ENCODE results near the gene IFIT3.

IFIT3 gene

GRCh38 chr10:89344156-89344555 lies 16.4 kb downstream of the IFIT3 start:
- Histone ChIP-seq H4K20me1 (ENCODE audit: insufficient read depth, low read length) (no peaks in the 10 kb centered on the region), H3K4me2 (ENCODE audit: insufficient read depth, low read length) (no peak overlapping the region), H3K4me1 (ENCODE audit: insufficient read depth, low read length) (no peaks in the 10 kb centered on the region), H3K4me3 (ENCODE audit: low read depth in 1 of 2, low read length in 2 of 2) (no peak overlapping the region), H2AFZ (ENCODE audit: low read depth, low read length) (no peak overlapping the region), H3K27me3 (ENCODE audit: insufficient read depth, low read length, poor library complexity) (no peaks in the 10 kb centered on the region), H3K9me3 (ENCODE audit: insufficient read depth, low read length, severe bottlenecking) (no peaks in the 10 kb centered on the region), H3K27ac (ENCODE audit: low read length) (no peak overlapping the region), H3K79me2 (ENCODE audit: insufficient read depth, low read length) (no peaks in the 10 kb centered on the region), H3K9ac (ENCODE audit: low read depth, low read length) (no peak overlapping the region), H3K36me3 (ENCODE audit: insufficient read depth, low read length) (peaks cover 5% of the 10 kb centered on the region; the same call in 1 of the 2 replicates)
- no peak for ATAC-seq (ENCODE audit: insufficient read depth, low read depth)
- no peak for DNase-seq
- TF ChIP-seq EZH2 (IDR thresholded peaks at IDR 0.05; ENCODE audit: borderline replicate concordance, low read depth, low read length, severe bottlenecking), result no peak
- no peak for TF ChIP-seq CTCF (IDR thresholded peaks at IDR 0.05; ENCODE audit: borderline replicate concordance, extremely low read depth, low read length, poor library complexity, severe bottlenecking)

GRCh38 chr10:89345367-89346000 lies 17.7 kb downstream of the IFIT3 start:
- no peak for TF ChIP-seq CTCF (IDR thresholded peaks at IDR 0.05; ENCODE audit: borderline replicate concordance, extremely low read depth, low read length, poor library complexity, severe bottlenecking)
- no peak for TF ChIP-seq EZH2 (IDR thresholded peaks at IDR 0.05; ENCODE audit: borderline replicate concordance, low read depth, low read length, severe bottlenecking)
- H3K9me3 ChIP-seq (ENCODE audit: insufficient read depth, low read length, severe bottlenecking), result no peaks in the 10 kb centered on the region
- H3K79me2 ChIP-seq (ENCODE audit: insufficient read depth, low read length), result no peaks in the 10 kb centered on the region
- H3K9ac ChIP-seq (ENCODE audit: low read depth, low read length), result no peak overlapping the region
- H3K4me3 ChIP-seq (ENCODE audit: low read depth in 1 of 2, low read length in 2 of 2), result no peak overlapping the region
- no peaks in the 10 kb centered on the region for H3K27me3 ChIP-seq (ENCODE audit: insufficient read depth, low read length, poor library complexity)
- no peak overlapping the region for H2AFZ ChIP-seq (ENCODE audit: low read depth, low read length)
- no peak for DNase-seq
- H3K27ac ChIP-seq (ENCODE audit: low read length), result no peak overlapping the region
- H4K20me1 ChIP-seq (ENCODE audit: insufficient read depth, low read length), result no peaks in the 10 kb centered on the region
- no peak for ATAC-seq (ENCODE audit: insufficient read depth, low read depth)
- H3K36me3 ChIP-seq (ENCODE audit: insufficient read depth, low read length), result no peaks in the 10 kb centered on the region
- no peak overlapping the region for H3K4me2 ChIP-seq (ENCODE audit: insufficient read depth, low read length)
- no peaks in the 10 kb centered on the region for H3K4me1 ChIP-seq (ENCODE audit: insufficient read depth, low read length)

- Histone ChIP-seq H4K20me1 (ENCODE audit: insufficient read depth, low read length) (no peaks in the 10 kb centered on the region), H3K4me3 (ENCODE audit: low read depth in 1 of 2, low read length in 2 of 2) (no peak overlapping the region), H3K9ac (ENCODE audit: low read depth, low read length) (no peak overlapping the region), H3K4me2 (ENCODE audit: insufficient read depth, low read length) (no peak overlapping the region), H3K27me3 (ENCODE audit: insufficient read depth, low read length, poor library complexity) (no peaks in the 10 kb centered on the region), H3K4me1 (ENCODE audit: insufficient read depth, low read length) (no peaks in the 10 kb centered on the region), H3K36me3 (ENCODE audit: insufficient read depth, low read length) (no peaks in the 10 kb centered on the region), H3K79me2 (ENCODE audit: insufficient read depth, low read length) (no peaks in the 10 kb centered on the region), H3K27ac (ENCODE audit: low read length) (no peak overlapping the region), H3K9me3 (ENCODE audit: insufficient read depth, low read length, severe bottlenecking) (no peaks in the 10 kb centered on the region), H2AFZ (ENCODE audit: low read depth, low read length) (no peak overlapping the region)
- ATAC-seq (ENCODE audit: insufficient read depth, low read depth) (no peak), DNase-seq (no peak)
- TF ChIP-seq EZH2 (IDR thresholded peaks at IDR 0.05; ENCODE audit: borderline replicate concordance, low read depth, low read length, severe bottlenecking) (no peak), CTCF (IDR thresholded peaks at IDR 0.05; ENCODE audit: borderline replicate concordance, extremely low read depth, low read length, poor library complexity, severe bottlenecking) (no peak)
These were observed 18.8 kb downstream of the IFIT3 start for GRCh38 chr10:89346405-89347254.
